ENCODE results near the gene ADAM12.
"Not testable (repeated sequence)": the region's sequence is repeated elsewhere in the genome, so short reads cannot be mapped to it uniquely, and the experiment has no call there.

Gene ADAM12

DNA sequence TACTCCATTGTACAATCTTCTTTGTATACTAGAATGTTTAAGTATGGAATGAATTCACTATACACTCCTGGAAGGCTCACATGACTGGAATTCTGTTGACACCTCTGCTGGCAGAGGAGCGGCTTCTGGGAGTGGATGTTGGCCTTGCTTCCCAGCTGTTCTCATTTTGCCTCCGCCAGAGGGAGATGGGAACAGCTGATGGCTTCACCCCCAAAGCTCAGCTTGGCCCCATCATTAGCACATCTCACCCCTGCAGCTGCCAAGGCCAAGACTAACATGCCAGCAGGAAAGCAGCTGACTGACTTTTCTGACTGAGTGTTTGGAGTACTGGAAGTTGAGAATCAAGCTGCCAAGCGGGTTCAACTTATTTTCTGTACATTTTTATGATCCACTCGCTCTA, 15.1 kb downstream of the ADAM12 start:
- no peak for DNase-seq

DNA sequence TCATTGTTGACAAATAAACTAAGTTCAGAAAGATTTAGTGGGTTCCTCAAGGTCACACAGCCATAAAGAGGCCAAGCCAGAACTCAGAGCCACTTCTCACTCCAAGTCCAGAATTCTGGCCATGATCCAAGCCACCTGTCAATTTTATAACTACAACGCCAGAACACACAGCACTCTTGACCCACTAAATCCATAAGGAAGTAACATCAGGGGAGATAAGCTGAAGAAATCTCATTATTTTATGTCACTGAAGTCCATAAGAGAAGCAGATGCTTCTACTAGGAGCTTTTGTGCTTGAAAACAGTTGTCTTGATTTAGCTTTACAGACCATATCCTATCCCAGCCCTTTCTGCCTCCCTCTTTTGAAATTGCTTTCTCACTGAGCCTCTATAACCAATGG, 15.9 kb downstream of the ADAM12 start:
- no peak for DNase-seq

DNA sequence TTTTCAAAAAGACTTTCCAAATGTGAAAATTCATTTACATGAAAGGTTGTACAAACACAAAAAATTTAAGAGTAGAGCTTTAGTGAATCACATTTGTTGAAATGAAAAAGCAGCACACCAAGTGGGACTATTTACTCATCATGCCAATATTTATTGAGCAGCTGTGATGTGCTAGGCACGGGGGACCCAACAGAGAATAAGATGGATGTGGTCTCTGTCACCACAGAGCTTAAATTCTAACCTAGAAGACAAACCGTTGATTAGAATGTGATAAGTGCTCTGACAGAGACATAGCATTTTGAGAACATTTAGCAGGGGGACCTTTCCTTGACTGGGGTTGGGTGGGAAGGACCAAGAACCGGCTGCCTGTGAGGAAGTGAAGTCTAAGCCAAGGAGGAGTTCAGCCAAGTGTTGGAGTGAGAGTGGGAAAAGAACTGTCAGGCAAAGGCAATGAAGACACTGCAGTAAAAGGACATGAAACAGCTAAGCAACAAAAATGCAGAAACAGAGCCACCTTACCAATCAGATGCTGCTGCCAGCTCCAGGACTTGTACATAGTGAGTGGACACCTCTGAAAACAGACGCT, 19.1 kb downstream of the ADAM12 start:
- no peak for DNase-seq

DNA sequence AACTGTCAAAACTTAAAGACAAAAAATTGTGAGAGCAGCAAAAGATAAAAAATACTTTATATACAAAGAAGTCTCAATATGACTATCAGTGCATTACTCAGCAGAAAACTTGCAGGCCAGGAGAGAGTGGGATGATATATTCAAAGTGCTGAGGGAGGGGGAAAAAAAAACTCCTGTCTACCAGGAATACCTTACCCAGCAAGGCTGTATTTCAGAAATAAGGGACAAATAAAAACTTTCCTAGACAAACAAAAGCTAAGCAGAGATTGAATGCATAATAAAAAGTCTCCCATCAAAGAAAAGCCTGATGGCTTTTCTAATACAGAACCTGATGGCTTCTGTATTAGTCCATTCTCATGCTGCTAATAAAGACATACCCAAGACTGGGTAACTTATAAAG, 31.1 kb downstream of the ADAM12 start:
- DNase-seq, result no peak

DNA sequence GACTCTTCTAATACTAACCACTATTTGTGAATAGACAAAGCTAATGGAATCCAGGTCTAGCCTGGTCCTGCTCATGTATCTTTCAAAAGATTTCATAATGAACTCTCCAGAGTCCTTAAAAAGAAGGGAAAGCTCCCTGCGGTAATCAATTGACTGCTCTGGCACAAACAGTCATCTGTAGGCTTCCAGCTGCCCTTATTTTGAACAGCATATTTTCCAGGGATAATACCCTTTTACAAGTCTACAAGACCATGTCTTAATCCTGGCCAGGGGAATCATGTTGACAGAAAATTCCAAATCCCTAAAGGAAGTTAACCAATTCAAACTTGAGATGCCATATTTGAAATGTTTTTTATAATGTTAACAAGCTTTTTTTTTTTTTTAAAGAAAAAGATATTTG, 34.6 kb downstream of the ADAM12 start:
- no peak for DNase-seq

DNA sequence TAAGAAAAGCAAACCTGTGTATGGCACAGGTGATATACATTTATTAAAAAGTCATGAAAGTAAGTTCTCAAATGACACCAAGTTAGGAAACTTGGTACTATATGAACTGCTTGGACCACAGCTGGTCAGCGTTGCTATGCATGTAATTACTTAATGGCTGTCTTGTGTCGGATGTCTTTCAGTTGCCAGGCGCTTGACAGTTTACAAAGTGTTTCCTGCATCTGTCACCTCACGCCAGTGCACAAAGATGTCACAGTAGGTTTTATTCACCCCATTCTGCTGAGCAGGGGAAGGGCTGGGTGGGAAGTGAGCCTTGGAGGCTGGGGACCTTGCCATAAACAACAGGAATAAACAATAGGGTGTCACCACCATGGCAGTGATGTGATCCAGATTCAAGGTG, 35.8 kb downstream of the ADAM12 start:
- DNase-seq, result no peak

DNA sequence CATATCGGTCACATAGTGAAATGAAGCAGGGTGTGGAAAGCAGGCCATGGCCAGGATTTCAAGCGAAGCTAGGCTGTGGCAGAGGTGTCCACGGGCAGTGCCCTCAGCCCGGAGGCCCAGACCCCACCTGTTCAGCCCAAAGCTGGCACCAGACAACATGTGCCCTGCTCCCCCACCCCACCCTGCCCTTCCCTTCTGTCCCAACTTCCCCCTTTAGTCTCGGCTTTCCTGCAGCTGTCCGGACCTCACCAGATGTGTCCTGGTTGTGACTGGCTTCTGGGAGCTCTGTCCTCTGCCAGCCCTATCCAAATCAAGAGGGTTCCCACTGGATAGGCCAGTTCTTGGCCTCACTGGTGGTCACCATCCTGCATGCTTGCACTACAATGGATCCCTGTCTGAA, 37.3 kb downstream of the ADAM12 start:
- DNase-seq, result no peak

DNA sequence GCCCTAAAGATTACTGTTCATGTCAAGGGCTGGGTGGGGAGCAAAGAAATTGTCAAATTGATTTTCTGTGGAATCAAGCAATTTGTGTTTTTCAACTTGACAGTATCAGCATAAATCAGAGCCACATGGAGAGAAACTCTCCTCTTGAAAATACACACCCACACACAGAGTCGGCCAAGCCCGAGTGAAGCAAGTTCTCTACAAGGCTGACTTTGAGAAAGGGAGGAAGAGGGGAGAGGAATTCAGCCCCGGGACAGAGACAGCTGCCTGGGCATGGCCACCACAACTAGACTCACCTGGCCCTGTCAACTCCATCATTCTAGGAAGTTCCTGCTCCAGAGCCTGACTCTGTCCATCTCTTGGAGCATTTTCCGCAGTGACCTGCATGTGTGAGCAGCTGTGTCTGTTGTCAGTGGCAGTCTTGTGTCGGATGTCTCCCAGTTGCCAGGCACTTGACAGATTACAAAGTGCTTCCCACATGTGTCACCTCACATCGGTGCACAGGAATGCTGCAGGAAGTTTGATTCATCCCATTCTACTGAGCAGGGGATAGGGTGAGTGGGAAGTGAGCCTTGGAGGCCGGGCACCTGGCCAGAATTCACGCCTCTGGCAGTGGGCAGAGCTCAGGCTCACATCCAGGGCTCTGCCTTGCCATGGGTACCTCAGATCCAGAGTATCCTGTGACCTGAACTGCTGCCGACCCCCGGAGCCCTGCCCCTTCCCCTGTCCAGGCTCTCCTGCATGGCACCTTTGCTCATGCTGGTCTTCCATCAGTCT, 37.9 kb downstream of the ADAM12 start:
- DNase-seq, result no peak

DNA sequence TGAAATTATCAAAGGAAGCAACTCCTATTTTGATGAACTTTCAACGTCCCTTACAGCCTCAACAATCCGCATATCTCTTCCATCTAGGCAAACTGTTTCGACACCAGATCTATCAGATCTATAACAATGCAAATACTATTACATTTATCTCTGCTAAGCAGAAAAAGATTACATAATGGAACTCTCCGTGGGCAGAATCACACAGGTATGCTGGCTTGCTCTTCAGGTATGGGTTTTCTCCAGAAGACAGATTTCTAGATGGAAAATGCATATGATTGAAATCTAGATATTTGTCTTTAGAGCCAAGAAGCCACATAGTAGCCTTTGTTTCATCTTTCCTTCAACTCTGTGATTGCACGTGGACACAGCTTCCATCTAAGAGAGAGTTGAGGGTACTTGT, 38.6 kb downstream of the ADAM12 start:
- no peak for DNase-seq

DNA sequence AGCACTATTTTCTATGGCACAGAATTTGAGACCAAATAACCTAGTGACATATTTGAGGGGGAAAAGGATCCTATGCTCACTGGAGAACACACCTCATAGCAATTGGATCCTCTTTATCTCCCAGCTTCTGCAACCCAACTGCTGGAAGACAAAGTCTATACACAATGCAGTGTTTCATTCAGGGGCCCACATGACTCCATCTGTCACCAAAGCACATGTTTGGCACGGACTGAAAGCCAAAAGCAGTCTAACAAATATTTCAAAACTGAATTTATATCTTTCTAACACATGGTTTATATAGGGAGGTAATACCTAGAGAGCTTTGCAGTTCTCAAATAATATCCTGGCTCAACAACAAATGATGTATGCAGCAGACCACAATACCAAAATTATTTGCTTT, 39.2 kb downstream of the ADAM12 start:
- no peak for DNase-seq

DNA sequence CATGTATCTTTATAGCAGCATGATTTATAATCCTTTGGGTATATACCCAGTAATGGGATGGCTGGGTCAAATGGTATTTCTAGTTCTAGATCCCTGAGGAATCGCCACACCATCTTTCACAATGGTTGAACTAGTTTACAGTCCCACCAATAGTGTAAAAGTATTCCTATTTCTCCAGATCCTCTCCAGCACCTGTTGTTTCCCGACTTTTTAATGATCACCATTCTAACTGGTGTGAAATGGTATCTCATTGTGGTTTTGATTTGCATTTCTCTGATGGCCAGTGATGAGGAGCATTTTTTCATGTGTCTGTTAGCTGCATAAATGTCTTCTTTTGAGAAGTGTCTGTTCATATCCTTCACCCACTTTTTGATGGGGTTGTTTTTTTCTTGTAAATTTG, 44.8 kb downstream of the ADAM12 start:
- not testable (repeated sequence) for DNase-seq

DNA sequence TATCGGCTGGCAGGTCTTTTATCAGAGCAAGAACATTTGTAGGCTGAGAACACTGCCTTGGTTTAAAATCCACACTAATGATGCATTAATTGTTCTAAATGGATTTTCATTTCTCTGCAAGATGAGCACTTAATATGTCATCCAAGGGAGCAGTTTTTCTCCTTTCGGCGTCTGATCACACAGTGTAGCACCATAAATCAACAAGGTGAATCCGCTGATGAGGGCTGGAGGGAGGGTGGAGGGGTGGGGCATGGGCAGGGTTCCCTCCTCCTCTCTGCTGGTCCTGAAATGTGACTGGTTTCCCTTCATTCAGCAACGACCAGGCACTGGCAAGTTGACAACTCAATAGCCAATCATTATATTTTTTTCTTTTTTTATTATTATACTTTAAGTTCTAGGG, 45.6 kb downstream of the ADAM12 start:
- no peak for DNase-seq

DNA sequence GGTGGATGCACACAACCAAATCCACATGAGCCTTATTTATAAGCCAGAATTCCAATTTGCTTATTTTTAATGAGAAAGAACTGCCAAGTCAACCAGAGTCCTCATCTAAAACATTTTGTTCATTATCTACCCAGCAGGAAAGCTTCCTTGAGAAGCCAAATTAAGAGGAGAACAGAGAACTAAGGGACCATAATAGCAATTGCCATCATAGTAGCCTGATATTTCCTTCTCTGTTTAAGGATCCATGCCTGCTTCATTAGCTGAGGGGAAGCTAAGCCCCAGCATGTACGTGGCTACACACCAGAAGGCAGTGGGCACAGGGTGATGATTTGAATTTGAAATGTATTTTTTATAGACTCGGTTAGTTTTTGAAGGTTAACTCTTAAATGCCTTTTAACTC, 46.8 kb downstream of the ADAM12 start:
- DNase-seq, result no peak

DNA sequence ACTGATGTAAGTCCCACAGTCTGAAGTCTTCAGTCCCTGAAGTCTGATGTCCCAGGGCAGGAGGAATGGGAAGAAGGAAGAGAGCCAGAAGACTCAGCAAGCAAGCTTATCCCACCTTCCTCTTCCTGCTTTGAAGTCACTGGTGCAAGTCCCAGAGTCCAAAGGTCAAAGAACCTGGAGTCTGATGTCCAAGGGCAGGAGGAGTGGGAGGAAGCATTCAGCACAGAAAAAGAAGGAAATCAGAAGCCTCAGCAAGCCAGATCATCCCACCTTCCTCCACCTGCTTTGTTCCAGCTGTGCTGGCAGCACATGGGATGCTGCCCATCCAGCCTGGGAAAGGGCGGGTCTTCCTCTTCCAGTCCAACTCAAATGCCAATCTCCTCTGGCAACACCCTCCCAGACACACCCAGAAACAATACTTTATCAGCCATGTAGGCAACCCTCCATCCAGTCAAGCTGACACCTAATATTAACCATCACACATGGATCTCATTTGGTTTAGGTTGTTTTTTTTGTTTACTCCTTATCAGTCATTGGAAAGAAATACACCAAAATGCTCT, 50.9 kb downstream of the ADAM12 start:
- no peak for DNase-seq

DNA sequence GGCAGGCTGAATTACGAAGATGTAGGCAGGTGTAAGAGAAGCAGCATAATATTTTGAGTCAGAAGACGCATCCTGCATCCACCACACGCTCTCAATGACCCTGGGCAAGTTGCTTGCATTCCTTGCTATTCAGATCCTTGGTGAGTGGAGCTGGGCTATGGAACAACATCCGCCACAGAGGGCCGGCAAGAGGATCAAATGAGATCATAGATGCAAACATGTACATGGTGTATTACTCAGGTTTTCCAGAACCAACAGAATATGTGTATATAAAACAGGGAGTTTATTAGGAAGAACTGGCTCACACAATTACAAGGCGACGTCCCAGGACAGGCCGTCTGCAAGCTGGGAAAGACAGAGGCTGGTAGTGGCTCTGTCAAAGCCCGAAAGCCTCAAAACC, 51.5 kb downstream of the ADAM12 start:
- DNase-seq, result no peak

DNA sequence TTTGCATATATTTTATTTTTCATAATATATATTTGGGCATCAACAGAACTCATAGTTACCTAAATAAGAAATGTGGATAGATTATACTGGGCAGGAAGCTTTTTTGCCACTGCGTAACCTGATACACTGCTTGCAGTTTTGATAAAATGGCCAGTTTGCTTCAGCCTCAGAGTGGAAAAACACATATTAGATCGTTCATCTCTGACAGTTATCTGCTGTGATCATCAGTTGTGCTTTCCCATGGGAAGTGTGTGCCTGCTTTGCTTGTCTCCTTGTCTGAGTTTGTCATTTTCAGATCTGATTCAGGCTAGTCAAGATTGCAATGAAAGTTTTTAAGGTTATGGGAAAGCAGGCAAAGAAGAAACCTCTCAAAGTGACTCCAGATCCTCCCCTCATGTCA, 54.0 kb downstream of the ADAM12 start:
- no peak for DNase-seq

DNA sequence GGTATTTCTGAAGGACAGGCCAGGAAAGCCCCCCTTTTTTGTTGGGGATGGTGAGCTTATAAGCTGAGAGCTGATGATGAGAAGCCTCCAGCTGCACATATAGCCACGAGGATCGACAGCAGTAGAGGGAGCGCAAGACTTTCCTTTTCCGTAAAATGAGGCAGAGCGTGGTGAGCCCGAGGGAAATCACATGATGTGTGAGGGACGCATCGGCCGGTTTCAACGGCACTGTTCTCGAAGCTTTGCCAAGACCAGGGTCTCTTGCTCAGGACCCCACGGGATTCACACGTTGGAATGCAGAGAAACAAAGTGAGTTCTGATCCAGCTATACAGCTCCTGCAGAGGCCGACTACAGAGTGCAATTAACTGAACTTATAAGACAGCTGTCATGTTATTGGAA, 55.7 kb downstream of the ADAM12 start:
- DNase-seq, result no peak

DNA sequence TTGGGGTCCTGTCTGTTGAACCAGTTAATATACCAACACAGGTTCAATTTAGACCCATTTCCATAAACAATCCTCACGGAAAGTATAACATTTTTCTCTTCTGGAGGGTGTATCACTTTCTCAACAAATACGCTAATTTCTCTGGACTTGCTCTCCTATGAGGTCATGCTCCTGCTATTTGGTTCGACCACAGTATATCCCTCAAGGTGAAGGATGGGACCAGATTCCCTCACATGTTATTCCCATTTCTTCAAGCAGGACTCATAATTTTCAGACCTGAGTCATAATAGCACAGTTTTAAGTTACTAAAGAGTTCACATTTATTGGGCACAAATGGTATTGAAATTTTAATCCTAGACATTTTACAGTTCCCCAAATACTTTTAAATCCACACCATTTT, 57.2 kb downstream of the ADAM12 start:
- no peak for DNase-seq

DNA sequence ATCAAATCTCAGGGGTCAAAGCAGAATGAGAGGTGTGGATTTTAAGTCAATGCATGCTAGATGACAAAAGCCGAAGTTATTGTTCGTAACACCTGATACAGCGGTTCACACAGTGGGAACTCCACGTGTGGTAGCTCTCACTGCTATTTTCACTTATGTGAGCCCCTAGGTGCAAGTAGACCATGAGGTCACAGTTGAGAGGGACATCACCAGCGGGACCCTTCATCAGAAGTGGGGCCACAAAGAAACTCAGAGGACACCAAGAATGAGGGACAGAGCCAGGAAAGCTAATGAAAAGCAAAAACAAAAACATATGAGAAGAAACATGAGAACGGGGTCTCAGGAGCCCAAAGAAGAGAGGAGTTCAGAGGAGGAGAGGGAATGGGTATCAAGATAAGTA, 63.5 kb downstream of the ADAM12 start:
- DNase-seq, result no peak

DNA sequence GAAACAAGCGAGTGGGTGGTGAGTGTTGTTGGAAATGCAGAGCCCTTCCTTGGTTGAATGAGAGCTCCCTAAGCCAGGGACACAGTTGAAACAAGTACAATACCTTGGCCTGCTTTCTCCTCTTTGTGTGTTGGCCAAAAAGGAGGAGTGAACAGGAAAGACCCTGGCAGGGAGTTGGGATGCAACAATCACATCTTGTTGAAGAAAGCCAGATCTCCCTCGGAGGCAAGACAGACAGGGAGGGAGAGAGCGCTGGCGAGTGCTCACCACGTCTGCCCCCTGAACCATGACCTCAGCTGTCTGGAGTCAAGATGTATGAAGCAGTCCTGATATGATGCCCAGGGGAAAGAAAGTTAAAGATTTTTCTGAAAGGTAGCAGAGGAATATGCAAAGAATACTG, 66.8 kb downstream of the ADAM12 start:
- no peak for DNase-seq

DNA sequence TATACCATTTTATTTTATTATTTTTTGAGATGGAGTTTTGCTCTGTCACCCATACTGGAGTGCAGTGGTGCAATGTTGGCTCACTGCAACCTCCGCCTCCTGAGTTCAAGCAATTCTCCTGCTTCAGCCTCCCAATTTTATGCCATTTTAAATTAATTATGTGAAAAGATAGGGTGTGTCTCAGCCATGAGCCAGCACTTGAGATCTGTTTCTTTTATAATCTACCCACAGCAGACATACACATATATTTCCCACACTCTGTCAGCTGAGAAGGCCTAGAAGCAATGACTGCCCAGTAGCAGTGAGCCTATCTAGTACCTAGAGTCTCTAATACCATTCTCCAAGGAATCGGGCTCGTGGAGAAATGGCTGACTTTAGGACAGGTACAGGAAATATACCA, 70.5 kb downstream of the ADAM12 start:
- no peak for DNase-seq

DNA sequence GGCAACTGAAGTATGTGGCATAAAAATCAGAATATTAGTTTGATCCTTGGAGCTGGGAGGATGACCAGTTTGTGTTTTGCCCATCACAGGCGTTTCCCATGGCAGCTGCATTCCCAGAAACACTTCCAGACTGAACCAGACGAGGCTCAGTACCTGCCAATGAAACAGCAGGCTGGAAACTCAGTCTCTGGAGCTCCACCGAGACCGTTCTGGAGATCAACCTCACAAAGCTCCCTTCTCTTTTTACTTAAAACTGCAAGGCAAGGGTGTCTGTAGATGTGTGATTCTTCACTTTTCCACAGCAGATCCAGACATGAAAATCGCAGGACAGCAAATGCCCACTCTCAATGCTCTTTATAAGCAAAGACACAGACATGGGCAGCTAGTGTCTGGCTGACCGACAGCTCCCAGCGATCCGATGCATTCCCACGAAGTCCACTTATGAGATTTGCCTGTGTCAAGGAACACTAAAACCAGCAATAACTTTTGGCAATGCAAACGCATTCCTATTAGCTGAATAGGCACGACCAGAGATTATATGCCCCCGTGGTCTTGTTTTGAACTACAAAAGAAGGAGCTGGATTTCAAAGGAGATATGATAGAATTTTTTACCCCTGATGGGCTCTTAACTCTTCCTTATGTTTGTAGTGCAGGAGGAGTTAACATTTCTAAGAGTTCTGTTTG, 72.6 kb downstream of the ADAM12 start:
- DNase-seq, result no peak

DNA sequence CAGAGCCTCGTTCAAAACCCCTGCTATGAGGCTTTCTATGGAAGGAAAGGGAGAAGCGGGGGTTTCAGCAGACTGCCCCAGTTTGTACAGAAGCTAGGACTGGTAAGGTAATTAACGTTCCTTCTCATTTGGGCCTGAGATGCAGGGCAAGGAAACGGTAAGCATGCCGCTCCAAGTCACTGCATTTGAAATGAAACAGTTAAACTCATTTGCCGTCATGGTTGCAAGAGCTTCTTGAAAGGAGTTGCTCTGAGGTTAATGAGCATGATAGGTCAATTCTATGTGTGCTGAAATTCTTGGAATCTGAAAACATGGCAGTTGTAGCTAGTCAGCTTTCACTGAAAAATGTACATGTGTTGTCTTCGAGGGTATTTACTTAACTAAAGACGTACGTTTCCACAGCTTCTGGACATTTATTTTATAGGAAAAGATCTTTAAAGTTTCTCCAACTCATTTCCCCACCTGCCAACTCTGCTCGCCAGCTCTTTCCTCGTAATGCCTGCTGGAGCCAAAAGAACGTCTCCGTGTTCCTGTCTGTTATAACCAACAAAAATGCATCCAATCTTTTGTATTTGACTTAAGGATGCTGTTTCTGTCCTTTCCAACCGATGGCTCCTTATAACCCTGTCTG, 73.3 kb downstream of the ADAM12 start:
- DNase-seq, result no peak

DNA sequence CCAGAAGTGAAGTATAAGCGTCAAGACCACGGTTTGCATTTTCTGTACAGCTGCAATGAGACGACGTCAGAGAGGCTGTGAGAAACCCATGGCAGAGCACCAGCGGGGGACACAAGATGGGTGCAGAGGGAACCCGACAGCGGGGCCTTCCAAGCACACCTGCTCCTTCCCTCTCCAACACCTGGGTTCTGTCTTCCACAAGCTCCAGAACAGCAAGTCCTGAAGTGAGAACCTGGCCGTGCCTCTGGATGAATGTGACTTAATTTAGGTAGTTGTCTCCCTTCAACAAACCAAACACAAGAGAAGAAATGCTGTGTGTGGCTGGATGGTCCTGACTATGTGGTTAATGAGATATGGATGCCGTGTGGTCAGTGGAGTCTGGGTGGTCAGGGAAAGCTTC, 76.1 kb downstream of the ADAM12 start:
- no peak for DNase-seq
